Measurements from ENCODE around the gene CCDC102A. TPM values are rescaled to one million over a fixed set of nuclear protein-coding genes. Genes with fewer than 3 reads are reported as not detected.
"Not testable (repeated sequence)": the region's sequence is repeated elsewhere in the genome, so short reads cannot be mapped to it uniquely, and the experiment has no call there.

The CCDC102A gene
- polyA plus RNA-seq, 2 of the 4 experiments (the other 2 are of a cell fraction): 8.0 to 8.3 TPM

- peaks cover 5% of the 10 kb centered on the region; the same call in 1 of the 3 replicates for H3K4me1 ChIP-seq
- no peak overlapping the region for H3K27ac ChIP-seq
- 89% methylated on average over 7 of the region's 7 CpGs for WGBS (ENCODE audit: missing lambda C conversion rate)
- TF ChIP-seq RCOR1 (IDR thresholded peaks at IDR 0.05; ENCODE audit: low read depth, low read length) (no peak), EP300 (IDR thresholded peaks at IDR 0.05) (no peak), POLR2AphosphoS2 (conservative IDR thresholded peaks at IDR 0.05; ENCODE audit: low read length) (no peak), SMC3 (IDR thresholded peaks at IDR 0.05) (no peak), TP53 (CRISPR knock-in tag; IDR thresholded peaks at IDR 0.05) (no peak), RFX5 (IDR thresholded peaks at IDR 0.05) (no peak), REST (IDR thresholded peaks at IDR 0.05) (no peak), HDAC2 (IDR thresholded peaks at IDR 0.05) (no peak)
- no peak overlapping the region for H3K4me3 ChIP-seq
- CTCF ChIA-PET: interaction anchor here (2.3 to 22.0 kb wide), 3 partner anchors 20 to 83 kb away, joined by 6 to 194 read pairs (median 11); partner anchors contain the start of gene POLR2C
- FAIRE-seq (no peak), ATAC-seq (no peak), DNase-seq (ENCODE audit: low read depth in 1 of 2, low spot score in 1 of 2) (no peak)
- POLR2A ChIA-PET: interaction anchor here (0.9 kb wide), 1 partner anchor 15 kb away, joined by 5 read pairs; no protein-coding TSS in a partner anchor
- no peak overlapping the region for H3K4me2 ChIP-seq
- H3K9me3 ChIP-seq: no peaks in the 10 kb centered on the region
Observed at GRCh38 chr16:57501492-57501891, 34.9 kb downstream of the CCDC102A start.

- H3K4me2 ChIP-seq: no peak overlapping the region
- no peak for FAIRE-seq
- H3K27ac ChIP-seq: peak overlapping the region in 1 of 2 experiments; percentile 39; a peak in 3 of 6 replicates
- H3K9me3 ChIP-seq: no peaks in the 10 kb centered on the region
- H3K4me3 ChIP-seq: no peak overlapping the region
- ATAC-seq: no peak
- CTCF ChIA-PET: interaction anchor here (1.0 to 22.0 kb wide), 4 partner anchors 9 to 82 kb away, joined by 3 to 194 read pairs (median 8); partner anchors contain the start of gene POLR2C
- no peak for TF ChIP-seq KDM1A (IDR thresholded peaks at IDR 0.05; ENCODE audit: low read depth)
- TF ChIP-seq MYC (IDR thresholded peaks at IDR 0.05; ENCODE audit: borderline replicate concordance, low read length): no peak
- TF ChIP-seq GATA3 (IDR thresholded peaks at IDR 0.05; ENCODE audit: borderline replicate concordance): no peak
- no peak for TF ChIP-seq CBX2 (IDR thresholded peaks at IDR 0.05; ENCODE audit: borderline replicate concordance, low read depth)
- TF ChIP-seq FOSB (CRISPR knock-in tag; IDR thresholded peaks at IDR 0.05): no peak
- no peak for TF ChIP-seq CEBPB (IDR thresholded peaks at IDR 0.05)
- TF ChIP-seq, protein P1, sequence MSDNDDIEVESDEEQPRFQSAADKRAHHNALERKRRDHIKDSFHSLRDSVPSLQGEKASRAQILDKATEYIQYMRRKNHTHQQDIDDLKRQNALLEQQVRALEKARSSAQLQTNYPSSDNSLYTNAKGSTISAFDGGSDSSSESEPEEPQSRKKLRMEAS (IDR thresholded peaks at IDR 0.05): no peak
- POLR2A ChIA-PET: no interaction called here
- H3K4me1 ChIP-seq: peaks cover 5% of the 10 kb centered on the region; the same call in 1 of the 3 replicates
- 83% methylated on average over 9 of the region's 9 CpGs for WGBS (ENCODE audit: missing lambda C conversion rate)
- no peak for DNase-seq (ENCODE audit: low read depth in 1 of 2, low spot score in 1 of 2)
Observed at GRCh38 chr16:57500578-57501111, 35.7 kb downstream of the CCDC102A start.

DNA sequence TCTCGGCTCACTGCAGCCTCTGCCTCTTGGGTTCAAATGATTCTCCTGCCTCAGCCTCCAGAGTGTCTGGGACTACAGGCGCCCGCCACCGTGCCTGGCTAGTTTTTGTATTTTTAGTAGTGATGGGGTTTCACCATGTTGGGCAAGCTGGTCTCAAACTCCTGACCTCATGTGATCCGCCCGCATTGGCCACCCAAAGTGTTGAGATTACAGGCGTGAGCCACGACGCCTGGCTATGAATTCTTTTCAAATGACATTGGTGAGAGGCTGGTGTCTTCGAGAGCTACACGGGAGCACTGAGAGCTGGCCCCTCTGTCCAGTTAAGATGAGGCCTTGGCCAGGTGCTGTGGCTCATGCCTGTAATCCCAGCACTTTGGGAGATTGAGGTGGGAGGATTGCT is 36.4 kb downstream of the CCDC102A start:
- H3K4me1 ChIP-seq; DNase-seq (ENCODE audit: low read depth in 1 of 2, low spot score in 1 of 2); H3K4me3 ChIP-seq; H3K4me2 ChIP-seq; H3K9me3 ChIP-seq; ATAC-seq; FAIRE-seq; POLR2A ChIA-PET; H3K27ac ChIP-seq: not testable (repeated sequence)
- CTCF ChIA-PET: interaction anchor here (1.0 to 22.0 kb wide), 4 partner anchors 10 to 82 kb away, joined by 3 to 194 read pairs (median 8); partner anchors contain the start of gene POLR2C
- WGBS (ENCODE audit: missing lambda C conversion rate): 93% methylated on average over 11 of the region's 11 CpGs

DNA sequence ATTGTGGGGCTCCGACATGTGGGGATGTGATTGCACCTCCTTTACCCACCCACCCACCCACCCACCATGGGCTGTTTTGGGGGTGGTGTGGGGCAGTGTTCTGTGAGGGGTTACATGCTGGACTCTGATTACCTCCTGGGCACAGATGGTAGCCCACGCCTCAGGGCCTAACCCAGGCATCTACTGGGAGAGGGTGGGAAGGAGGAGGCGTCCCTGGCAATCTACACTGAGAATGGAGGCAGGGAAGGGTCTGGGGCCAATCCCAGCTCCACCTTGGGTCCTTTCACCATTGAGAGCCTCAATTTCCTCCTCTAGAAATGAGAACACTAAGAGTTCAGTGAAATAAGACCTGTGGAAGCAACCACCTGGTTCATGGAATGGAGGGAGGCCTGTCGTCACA is 38.3 kb downstream of the CCDC102A start:
- Histone ChIP-seq H3K9me3 (no peaks in the 10 kb centered on the region), H3K4me2 (no peak overlapping the region), H3K4me1 (peaks cover 5% of the 10 kb centered on the region; the same call in 1 of the 3 replicates), H3K27ac (no peak overlapping the region), H3K4me3 (no peak overlapping the region)
- POLR2A ChIA-PET: no interaction called here
- ATAC-seq (no peak), DNase-seq (ENCODE audit: low read depth in 1 of 2, low spot score in 1 of 2) (no peak), FAIRE-seq (no peak)
- CTCF ChIA-PET: interaction anchor here (0.6 to 22.0 kb wide), 2 partner anchors 24 to 150 kb away, joined by 5 to 194 read pairs; no protein-coding TSS in a partner anchor
- 67% methylated on average over 4 of the region's 4 CpGs for WGBS (ENCODE audit: missing lambda C conversion rate)
- no peak for TF ChIP-seq EP300 (IDR thresholded peaks at IDR 0.05)
- TF ChIP-seq CEBPB (IDR thresholded peaks at IDR 0.05): no peak

Data from A549 (cell line).